K562 (cell line): ENCODE measurements around the gene ATP1A2. TPM values are rescaled to one million over a fixed set of nuclear protein-coding genes. Genes with fewer than 3 reads are reported as not detected.

Experiments used
- ATF1 ChIP-seq, 2 experiments: fragments of 450-650 bp in 1 of 2; IDR thresholded peaks; 2 replicates each; pipeline ENCODE4 v1.6.1; 2016; ENCODE audit warnings: missing compliant biosample characterization in 1 of 2, missing genetic modification characterization in 1 of 2
- CBFA2T2 ChIP-seq: fragments of 450-650 bp; conservative IDR thresholded peaks from 2 replicates; pipeline ENCODE4 v1.6.1; 2017; ENCODE audit warnings: mild to moderate bottlenecking
- CBFA2T3 ChIP-seq: fragments of 450-650 bp; IDR thresholded peaks from 2 replicates; pipeline ENCODE4 v1.6.1; 2017
- FOXK2 ChIP-seq, 2 experiments: fragments of 450-650 bp; IDR thresholded peaks in 1 of 2; conservative IDR thresholded peaks in 1 of 2; 2 replicates each; pipeline ENCODE4 v1.6.1; 2016; ENCODE audit warnings: low read depth in 2 of 2, mild to moderate bottlenecking in 1 of 2
- KAT7 ChIP-seq: sonication (generic); formaldehyde crosslinking; IDR thresholded peaks from 2 replicates; pipeline ENCODE4 v1.8.0; 2022; ENCODE audit warnings: missing genetic modification reagents, mild to moderate bottlenecking, borderline replicate concordance
- NFIC ChIP-seq: fragments of 450-650 bp; IDR thresholded peaks from 2 replicates; pipeline ENCODE4 v1.6.1; 2017; ENCODE audit warnings: mild to moderate bottlenecking, inconsistent platforms
- ZNF316 ChIP-seq: fragments of 450-650 bp; IDR thresholded peaks from 2 replicates; pipeline ENCODE4 v1.6.1; 2016
- polyA plus RNA-seq, 8 experiments: library from polyadenylated mRNA; depleted of rRNA in 4 of 8; stranded (reverse) in 5 of 8; unstranded in 3 of 8; fragments of >200 nt; fragmentation: Nextera tagmentation in 2 of 8; fragmentation: Illumina TruSeq in 1 of 8; extraction: Ambion mirVana in 2 of 8; extraction: Trizol in 1 of 8; gene quantifications; 2 replicates each; pipeline versions ENCODE4 v1.2.1 to v1.2.3, GENCODE V29; 2011 to 2014; ENCODE audit warnings: inconsistent platforms in 1 of 8, missing spikeins in 1 of 8
- total RNA-seq, 7 experiments: library from RNA; depleted of rRNA in 6 of 7; stranded (reverse); fragments of >200 nt in 6 of 7; fragmentation: Illumina TruSeq in 2 of 7; extraction: Trizol in 2 of 7; gene quantifications; 2 replicates each; pipeline versions ENCODE4 v1.2.1 to v1.2.3, GENCODE V29; 2011 to 2021; ENCODE audit warnings: low replicate concordance in 1 of 7
- TF ChIP-seq, protein P1 (sequence below): fragments of 200-800 bp; sonication (Bioruptor generic); IDR thresholded peaks from 2 replicates; pipeline ENCODE4 v1.6.1; 2017; ENCODE audit warnings: missing genetic modification characterization, missing compliant biosample characterization
- TF ChIP-seq, protein P2 (sequence below): sonication (generic); formaldehyde crosslinking; IDR thresholded peaks from 2 replicates; pipeline ENCODE4 v1.8.0; 2022; ENCODE audit warnings: missing genetic modification reagents, mild to moderate bottlenecking, moderate library complexity, borderline replicate concordance
- TF ChIP-seq, protein P3 (sequence below), 2 experiments: fragments of 450-650 bp; formaldehyde crosslinking in 1 of 2; IDR thresholded peaks; 2 replicates each; pipeline versions ENCODE4 v1.4.0 to v1.6.1; 2014 to 2020; ENCODE audit warnings: mild to moderate bottlenecking in 2 of 2, borderline replicate concordance in 1 of 2, low read depth in 1 of 2

Gene ATP1A2
- total and polyA plus RNA-seq, 9 of the 15 experiments (the other 6 are each of a cell fraction or from before 2014, with no cell fraction given), result 0.04 to 0.11 (median 0.09) TPM; not detected in 6

DNA sequence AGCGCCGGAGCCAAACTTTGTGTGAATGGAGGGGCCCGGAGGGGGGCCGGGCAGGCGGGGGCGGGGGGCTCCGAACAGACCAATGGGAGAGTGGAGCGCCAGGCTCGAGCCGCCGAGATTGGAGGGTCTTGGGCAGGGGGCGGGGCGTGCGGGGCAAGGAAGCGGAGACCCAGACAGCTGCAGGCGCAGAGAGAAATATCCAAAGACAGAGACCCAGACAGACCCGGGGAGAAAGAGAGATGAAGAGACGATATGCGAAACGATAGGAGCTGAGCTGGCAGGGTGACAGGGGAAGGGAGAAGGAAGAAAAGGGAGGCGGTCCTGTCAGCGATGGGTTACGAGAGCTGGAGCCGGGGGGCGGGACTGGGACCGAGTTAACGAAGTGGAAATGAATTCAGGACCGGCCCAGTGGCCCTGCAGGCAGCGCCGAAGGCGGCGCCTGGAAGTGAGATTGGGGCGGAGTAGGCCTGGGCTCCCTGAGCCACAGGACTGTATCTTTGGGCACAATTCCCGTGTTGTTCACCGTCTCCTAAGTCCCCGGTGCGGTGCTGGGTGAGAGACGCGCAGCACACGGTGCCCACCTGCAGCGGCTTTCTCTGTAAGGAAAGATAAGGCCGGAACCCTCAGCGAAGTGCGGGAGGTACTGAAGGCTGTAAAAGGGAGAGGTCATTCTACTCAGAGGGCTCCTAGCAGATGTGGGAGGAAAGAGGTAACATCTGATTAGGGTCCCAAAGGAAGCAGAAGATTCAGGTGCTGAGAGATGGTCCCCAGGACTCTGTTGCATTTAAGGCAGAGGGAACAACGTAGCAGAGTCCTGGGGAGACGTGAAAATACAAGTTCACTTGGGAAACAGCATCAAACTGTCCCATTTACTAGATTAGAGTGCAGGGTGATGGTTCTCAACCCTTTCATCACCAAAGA, 45.1 kb upstream of the ATP1A2 start (continued):
- TF ChIP-seq ATF1 (CRISPR knock-in tag; IDR thresholded peaks at IDR 0.05), result no peak
- TF ChIP-seq ATF1 (tag; IDR thresholded peaks at IDR 0.05), result no peak
- TF ChIP-seq, protein P1, sequence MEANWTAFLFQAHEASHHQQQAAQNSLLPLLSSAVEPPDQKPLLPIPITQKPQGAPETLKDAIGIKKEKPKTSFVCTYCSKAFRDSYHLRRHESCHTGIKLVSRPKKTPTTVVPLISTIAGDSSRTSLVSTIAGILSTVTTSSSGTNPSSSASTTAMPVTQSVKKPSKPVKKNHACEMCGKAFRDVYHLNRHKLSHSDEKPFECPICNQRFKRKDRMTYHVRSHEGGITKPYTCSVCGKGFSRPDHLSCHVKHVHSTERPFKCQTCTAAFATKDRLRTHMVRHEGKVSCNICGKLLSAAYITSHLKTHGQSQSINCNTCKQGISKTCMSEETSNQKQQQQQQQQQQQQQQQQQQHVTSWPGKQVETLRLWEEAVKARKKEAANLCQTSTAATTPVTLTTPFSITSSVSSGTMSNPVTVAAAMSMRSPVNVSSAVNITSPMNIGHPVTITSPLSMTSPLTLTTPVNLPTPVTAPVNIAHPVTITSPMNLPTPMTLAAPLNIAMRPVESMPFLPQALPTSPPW (CRISPR knock-in tag), result peak; percentile 69
- TF ChIP-seq CBFA2T3, result peak; percentile 39; the same call in 1 of the 2 replicates
- TF ChIP-seq FOXK2 (conservative IDR thresholded peaks at IDR 0.05 in 1 of 2, IDR thresholded peaks at IDR 0.05 in 1 of 2; ENCODE audit: low read depth in 2 of 2), result no peak
- TF ChIP-seq CBFA2T2, result peak; percentile 35
- TF ChIP-seq KAT7 (CRISPR knock-in tag), result no peak
- TF ChIP-seq, protein P2, sequence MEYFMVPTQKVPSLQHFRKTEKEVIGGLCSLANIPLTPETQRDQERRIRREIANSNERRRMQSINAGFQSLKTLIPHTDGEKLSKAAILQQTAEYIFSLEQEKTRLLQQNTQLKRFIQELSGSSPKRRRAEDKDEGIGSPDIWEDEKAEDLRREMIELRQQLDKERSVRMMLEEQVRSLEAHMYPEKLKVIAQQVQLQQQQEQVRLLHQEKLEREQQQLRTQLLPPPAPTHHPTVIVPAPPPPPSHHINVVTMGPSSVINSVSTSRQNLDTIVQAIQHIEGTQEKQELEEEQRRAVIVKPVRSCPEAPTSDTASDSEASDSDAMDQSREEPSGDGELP (CRISPR knock-in tag), result peak; percentile 30; the same call in 1 of the 2 replicates
- TF ChIP-seq NFIC, result peak; percentile 17; the same call in 1 of the 2 replicates
- TF ChIP-seq ZNF316, result no peak
- TF ChIP-seq, protein P3, sequence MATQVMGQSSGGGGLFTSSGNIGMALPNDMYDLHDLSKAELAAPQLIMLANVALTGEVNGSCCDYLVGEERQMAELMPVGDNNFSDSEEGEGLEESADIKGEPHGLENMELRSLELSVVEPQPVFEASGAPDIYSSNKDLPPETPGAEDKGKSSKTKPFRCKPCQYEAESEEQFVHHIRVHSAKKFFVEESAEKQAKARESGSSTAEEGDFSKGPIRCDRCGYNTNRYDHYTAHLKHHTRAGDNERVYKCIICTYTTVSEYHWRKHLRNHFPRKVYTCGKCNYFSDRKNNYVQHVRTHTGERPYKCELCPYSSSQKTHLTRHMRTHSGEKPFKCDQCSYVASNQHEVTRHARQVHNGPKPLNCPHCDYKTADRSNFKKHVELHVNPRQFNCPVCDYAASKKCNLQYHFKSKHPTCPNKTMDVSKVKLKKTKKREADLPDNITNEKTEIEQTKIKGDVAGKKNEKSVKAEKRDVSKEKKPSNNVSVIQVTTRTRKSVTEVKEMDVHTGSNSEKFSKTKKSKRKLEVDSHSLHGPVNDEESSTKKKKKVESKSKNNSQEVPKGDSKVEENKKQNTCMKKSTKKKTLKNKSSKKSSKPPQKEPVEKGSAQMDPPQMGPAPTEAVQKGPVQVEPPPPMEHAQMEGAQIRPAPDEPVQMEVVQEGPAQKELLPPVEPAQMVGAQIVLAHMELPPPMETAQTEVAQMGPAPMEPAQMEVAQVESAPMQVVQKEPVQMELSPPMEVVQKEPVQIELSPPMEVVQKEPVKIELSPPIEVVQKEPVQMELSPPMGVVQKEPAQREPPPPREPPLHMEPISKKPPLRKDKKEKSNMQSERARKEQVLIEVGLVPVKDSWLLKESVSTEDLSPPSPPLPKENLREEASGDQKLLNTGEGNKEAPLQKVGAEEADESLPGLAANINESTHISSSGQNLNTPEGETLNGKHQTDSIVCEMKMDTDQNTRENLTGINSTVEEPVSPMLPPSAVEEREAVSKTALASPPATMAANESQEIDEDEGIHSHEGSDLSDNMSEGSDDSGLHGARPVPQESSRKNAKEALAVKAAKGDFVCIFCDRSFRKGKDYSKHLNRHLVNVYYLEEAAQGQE (IDR thresholded peaks at IDR 0.05; ENCODE audit: borderline replicate concordance), result no peak
- TF ChIP-seq, protein P3 (CRISPR knock-in tag; IDR thresholded peaks at IDR 0.05; ENCODE audit: low read depth), result no peak
